Measurements from ENCODE around the gene SPACA4.

DNA sequence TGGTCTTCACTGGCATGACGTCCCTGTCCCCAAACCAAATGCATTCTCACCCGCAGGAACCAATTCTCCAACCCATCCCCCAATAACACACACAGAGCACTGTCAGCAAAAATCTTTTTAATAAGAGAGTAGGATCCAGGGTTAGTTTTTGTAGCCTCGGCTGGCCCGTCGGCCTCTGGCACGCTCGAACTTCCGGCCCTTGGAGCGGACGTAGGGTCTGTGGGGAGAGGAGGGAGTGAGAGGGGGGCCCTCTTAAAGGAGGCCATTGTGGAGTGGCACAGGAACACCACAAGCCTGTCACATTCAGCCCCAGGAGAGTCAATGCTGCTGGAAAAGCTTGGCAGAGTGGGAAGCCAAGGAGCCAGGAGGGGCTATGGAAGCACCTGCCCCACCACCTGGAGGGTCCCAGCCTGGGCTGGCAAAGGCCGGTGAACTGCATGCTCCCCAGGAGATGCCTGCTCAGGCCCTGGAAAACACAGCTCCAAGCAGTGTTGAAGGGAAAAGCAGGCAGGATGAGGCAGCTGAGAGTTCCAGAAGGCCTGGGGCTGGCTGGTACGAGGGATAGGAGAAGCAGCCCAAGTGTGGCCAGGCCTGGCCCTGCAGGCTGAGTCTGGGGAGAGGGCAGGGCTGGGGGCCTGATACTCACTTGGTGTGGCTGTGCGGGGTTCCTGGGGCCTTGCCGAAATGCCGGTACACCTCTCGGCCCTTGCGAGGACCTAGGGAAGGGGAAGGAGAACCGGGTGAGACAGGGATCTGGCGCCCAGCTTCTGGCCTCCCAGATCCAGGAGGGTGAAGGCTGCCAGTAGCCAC is 8.9 kb downstream of the SPACA4 start:
- TF ChIP-seq, protein P1, sequence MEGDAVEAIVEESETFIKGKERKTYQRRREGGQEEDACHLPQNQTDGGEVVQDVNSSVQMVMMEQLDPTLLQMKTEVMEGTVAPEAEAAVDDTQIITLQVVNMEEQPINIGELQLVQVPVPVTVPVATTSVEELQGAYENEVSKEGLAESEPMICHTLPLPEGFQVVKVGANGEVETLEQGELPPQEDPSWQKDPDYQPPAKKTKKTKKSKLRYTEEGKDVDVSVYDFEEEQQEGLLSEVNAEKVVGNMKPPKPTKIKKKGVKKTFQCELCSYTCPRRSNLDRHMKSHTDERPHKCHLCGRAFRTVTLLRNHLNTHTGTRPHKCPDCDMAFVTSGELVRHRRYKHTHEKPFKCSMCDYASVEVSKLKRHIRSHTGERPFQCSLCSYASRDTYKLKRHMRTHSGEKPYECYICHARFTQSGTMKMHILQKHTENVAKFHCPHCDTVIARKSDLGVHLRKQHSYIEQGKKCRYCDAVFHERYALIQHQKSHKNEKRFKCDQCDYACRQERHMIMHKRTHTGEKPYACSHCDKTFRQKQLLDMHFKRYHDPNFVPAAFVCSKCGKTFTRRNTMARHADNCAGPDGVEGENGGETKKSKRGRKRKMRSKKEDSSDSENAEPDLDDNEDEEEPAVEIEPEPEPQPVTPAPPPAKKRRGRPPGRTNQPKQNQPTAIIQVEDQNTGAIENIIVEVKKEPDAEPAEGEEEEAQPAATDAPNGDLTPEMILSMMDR (IDR thresholded peaks at IDR 0.05): no peak
- TF ChIP-seq POLR2AphosphoS5 (IDR thresholded peaks at IDR 0.05): no peak
